ENCODE results near the gene HOXA4.

The HOXA4 gene

GRCh38 chr7:27123007-27123476, 7.5 kb downstream of the HOXA4 start:
- DNase-seq (ENCODE audit: low read depth): no peak
- in situ Hi-C loops (cut with HindIII; ENCODE audit: low sequenced_read_pairs): no loop called here
- TF ChIP-seq CTCF (IDR thresholded peaks at IDR 0.05; ENCODE audit: low read depth, low read length, missing control alignments): no peak
- peak overlapping the region; percentile 50 for H3K4me3 ChIP-seq (ENCODE audit: low read depth, low read length)

- peak overlapping the region; percentile 50 for H3K4me3 ChIP-seq (ENCODE audit: low read depth, low read length)
- no peak for TF ChIP-seq CTCF (IDR thresholded peaks at IDR 0.05; ENCODE audit: low read depth, low read length, missing control alignments)
- DNase-seq (ENCODE audit: low read depth): no peak
- in situ Hi-C loops (cut with HindIII; ENCODE audit: low sequenced_read_pairs): no loop called here
Measured at GRCh38 chr7:27122077-27122910, 8.3 kb downstream of the HOXA4 start.

- peak overlapping the region; percentile 50 for H3K4me3 ChIP-seq (ENCODE audit: low read depth, low read length)
- no peak for DNase-seq (ENCODE audit: low read depth)
- in situ Hi-C loops (cut with HindIII; ENCODE audit: low sequenced_read_pairs): no loop called here
- TF ChIP-seq CTCF (IDR thresholded peaks at IDR 0.05; ENCODE audit: low read depth, low read length, missing control alignments): no peak
Measured at GRCh38 chr7:27121684-27122076, 8.9 kb downstream of the HOXA4 start.

- no peak overlapping the region for H3K4me3 ChIP-seq (ENCODE audit: low read depth, low read length)
Measured at GRCh38 chr7:27119412-27119911, 11.1 kb downstream of the HOXA4 start.

GRCh38 chr7:27118580-27118979, 12.0 kb downstream of the HOXA4 start:
- peak overlapping the region; percentile 76 for H3K4me3 ChIP-seq (ENCODE audit: low read depth, low read length)
- TF ChIP-seq CTCF (IDR thresholded peaks at IDR 0.05; ENCODE audit: low read depth, low read length, missing control alignments): no peak
- no peak for DNase-seq (ENCODE audit: low read depth)
- in situ Hi-C loops (cut with HindIII; ENCODE audit: low sequenced_read_pairs): loop anchor here (5.0 kb wide), 1 partner anchor 266 kb away; no protein-coding TSS in a partner anchor

More at GRCh38 chr7:27119412-27119911, 11.1 kb downstream of the HOXA4 start:
- DNase-seq (ENCODE audit: low read depth): no peak
- in situ Hi-C loops (cut with HindIII; ENCODE audit: low sequenced_read_pairs): loop anchor here (5.0 kb wide), 1 partner anchor 267 kb away; no protein-coding TSS in a partner anchor
- no peak for TF ChIP-seq CTCF (IDR thresholded peaks at IDR 0.05; ENCODE audit: low read depth, low read length, missing control alignments)

- in situ Hi-C loops (cut with HindIII; ENCODE audit: low sequenced_read_pairs): loop anchor here (5.0 kb wide), 1 partner anchor 266 kb away; no protein-coding TSS in a partner anchor
Measured at GRCh38 chr7:27117887-27118491, 12.6 kb downstream of the HOXA4 start.

More at GRCh38 chr7:27117887-27118491, 12.6 kb downstream of the HOXA4 start:
- TF ChIP-seq CTCF (IDR thresholded peaks at IDR 0.05; ENCODE audit: low read depth, low read length, missing control alignments): no peak
- no peak for DNase-seq (ENCODE audit: low read depth)
- H3K4me3 ChIP-seq (ENCODE audit: low read depth, low read length): peak overlapping the region; percentile 76
